H1 (cell line): Measurements from ENCODE around the gene TEX22.

Experiments
- CTCF ChIP-seq, 3 experiments: IDR thresholded peaks; 1 replicate in 2 of 3; 2 replicates in 1 of 3; pipeline versions ENCODE4 v1.5.1 to v1.6.1; 2011; ENCODE audit warnings: low read length in 3 of 3, mild to moderate bottlenecking in 3 of 3, inconsistent platforms in 2 of 3, low read depth in 1 of 3, moderate library complexity in 1 of 3; ENCODE audit not compliant: insufficient read depth in 1 of 3; ENCODE audit errors: control extremely low read depth in 1 of 3
- HDAC2 ChIP-seq, 2 experiments: fragments of 300-600 bp in 1 of 2; sonication (generic) in 1 of 2; IDR thresholded peaks; 2 replicates each; pipeline ENCODE4 v1.6.1; 2011 to 2012; ENCODE audit warnings: low read depth in 2 of 2, low read length in 2 of 2, mild to moderate bottlenecking in 2 of 2, moderate library complexity in 2 of 2, borderline replicate concordance in 1 of 2, inconsistent platforms in 1 of 2
- POLR2A ChIP-seq, 2 experiments: IDR thresholded peaks; 1 replicate in 1 of 2; 2 replicates in 1 of 2; pipeline ENCODE4 v1.6.1; 2011; ENCODE audit warnings: low read depth in 2 of 2, low read length in 2 of 2, mild to moderate bottlenecking in 2 of 2; ENCODE audit errors: control extremely low read depth in 1 of 2
- SRF ChIP-seq: IDR thresholded peaks from 2 replicates; pipeline ENCODE4 v1.6.1; 2011; ENCODE audit warnings: mild to moderate bottlenecking, low read depth, low read length, moderate library complexity
- YY1 ChIP-seq: IDR thresholded peaks from 2 replicates; pipeline ENCODE4 v1.6.1; 2011; ENCODE audit warnings: low read depth, mild to moderate bottlenecking, low read length
- ZNF274 ChIP-seq: IDR thresholded peaks from 2 replicates; pipeline ENCODE4 v1.7.0; 2012; ENCODE audit warnings: low read length, borderline replicate concordance; ENCODE audit errors: extremely low read depth

GRCh38 chr14:105442834-105443233, 44.5 kb downstream of the TEX22 start:
- TF ChIP-seq CTCF (IDR thresholded peaks at IDR 0.05; ENCODE audit: control extremely low read depth in 1 of 3, insufficient read depth in 1 of 3, low read depth in 1 of 3, low read length in 3 of 3) (no peak), ZNF274 (no peak), HDAC2 (IDR thresholded peaks at IDR 0.05; ENCODE audit: borderline replicate concordance in 1 of 2, low read depth in 2 of 2, low read length in 2 of 2) (no peak), YY1 (no peak), SRF (no peak), POLR2A (IDR thresholded peaks at IDR 0.05; ENCODE audit: control extremely low read depth in 1 of 2, low read depth in 2 of 2, low read length in 2 of 2) (no peak)
